Measurements from ENCODE around the gene HPSE2.
"Not testable (repeated sequence)": the region's sequence is repeated elsewhere in the genome, so short reads cannot be mapped to it uniquely, and the experiment has no call there.

The HPSE2 gene
- long read RNA-seq, donor 1: 0 reads
- long read RNA-seq, donor 2: 0 reads
- long read RNA-seq, donor 3: 0 reads
- long read RNA-seq, donor 4: 0 reads
- long read RNA-seq, donor 5: 0 reads
- long read RNA-seq, donor 6: 0 reads
- long read RNA-seq, donor 7, partial matches to known transcripts: 0 of 1 reads
- long read RNA-seq, donor 7, other reads (novel, unspliced or antisense): 0 of 1 reads
- long read RNA-seq, donor 8: 0 reads

- DNase-seq: peak; percentile 52
Measured at GRCh38 chr10:99235658-99236626, at the start of gene HPSE2. TSS of gene HPSE2 (minus strand) at chr10:99235852.

GRCh38 chr10:99280472-99280871 is 44.8 kb upstream of the HPSE2 start:
- no peak for DNase-seq

- no peak for DNase-seq
Measured at GRCh38 chr10:99279626-99280111, 44.0 kb upstream of the HPSE2 start.

- no peak for DNase-seq
Measured at GRCh38 chr10:99276848-99277486, 41.3 kb upstream of the HPSE2 start.

GRCh38 chr10:99266383-99266782 is 30.7 kb upstream of the HPSE2 start:
- DNase-seq: no peak

GRCh38 chr10:99248824-99249223 is 13.2 kb upstream of the HPSE2 start:
- DNase-seq: no peak

- DNase-seq: not testable (repeated sequence)
Measured at GRCh38 chr10:99247893-99248292, 12.2 kb upstream of the HPSE2 start.

GRCh38 chr10:99236627-99237309 is 1.1 kb upstream of the HPSE2 start:
- peak; percentile 13 for DNase-seq

- peak; percentile 59 for DNase-seq
Measured at GRCh38 chr10:99234791-99235657, 628 bp downstream of the HPSE2 start.

- DNase-seq: peak; percentile 82
Measured at GRCh38 chr10:99234041-99234790, 1.4 kb downstream of the HPSE2 start.

- DNase-seq: no peak
Measured at GRCh38 chr10:99233689-99234037, 2.0 kb downstream of the HPSE2 start.

- DNase-seq: no peak
Measured at GRCh38 chr10:99233000-99233688, 2.5 kb downstream of the HPSE2 start.

GRCh38 chr10:99232360-99232999 is 3.2 kb downstream of the HPSE2 start:
- DNase-seq: peak; percentile 62

- DNase-seq: no peak
Measured at GRCh38 chr10:99224766-99225165, 10.9 kb downstream of the HPSE2 start.

GRCh38 chr10:99207340-99207739 is 28.3 kb downstream of the HPSE2 start:
- no peak for DNase-seq

GRCh38 chr10:99203310-99203709 is 32.3 kb downstream of the HPSE2 start:
- no peak for DNase-seq

GRCh38 chr10:99172950-99173349 is 62.7 kb downstream of the HPSE2 start:
- no peak for DNase-seq

- DNase-seq: peak; percentile 6
Measured at GRCh38 chr10:99172128-99172738, 63.4 kb downstream of the HPSE2 start.

GRCh38 chr10:99170116-99170675 is 65.5 kb downstream of the HPSE2 start:
- no peak for DNase-seq
